ENCODE measurements around the gene MARCO.

GRCh38 chr2:118994172-118994700, 52.2 kb downstream of the MARCO start:
- no peak for TF ChIP-seq POLR2A (IDR thresholded peaks at IDR 0.05; ENCODE audit: low read length)
- no peak for TF ChIP-seq GATA1 (IDR thresholded peaks at IDR 0.05; ENCODE audit: low read depth, low read length)
